ENCODE results near the gene HIGD2A. TPM values are rescaled to one million over a fixed set of nuclear protein-coding genes. Genes with fewer than 3 reads are reported as not detected.
A peak's percentile ranks its signal among the peaks of the same experiment; 100 is the strongest.

HIGD2A gene
- total and polyA plus RNA-seq, 2 of the 13 experiments (the other 11 are each of a cell fraction or from before 2014, with no cell fraction given) = 89.2 to 146 TPM

DNA sequence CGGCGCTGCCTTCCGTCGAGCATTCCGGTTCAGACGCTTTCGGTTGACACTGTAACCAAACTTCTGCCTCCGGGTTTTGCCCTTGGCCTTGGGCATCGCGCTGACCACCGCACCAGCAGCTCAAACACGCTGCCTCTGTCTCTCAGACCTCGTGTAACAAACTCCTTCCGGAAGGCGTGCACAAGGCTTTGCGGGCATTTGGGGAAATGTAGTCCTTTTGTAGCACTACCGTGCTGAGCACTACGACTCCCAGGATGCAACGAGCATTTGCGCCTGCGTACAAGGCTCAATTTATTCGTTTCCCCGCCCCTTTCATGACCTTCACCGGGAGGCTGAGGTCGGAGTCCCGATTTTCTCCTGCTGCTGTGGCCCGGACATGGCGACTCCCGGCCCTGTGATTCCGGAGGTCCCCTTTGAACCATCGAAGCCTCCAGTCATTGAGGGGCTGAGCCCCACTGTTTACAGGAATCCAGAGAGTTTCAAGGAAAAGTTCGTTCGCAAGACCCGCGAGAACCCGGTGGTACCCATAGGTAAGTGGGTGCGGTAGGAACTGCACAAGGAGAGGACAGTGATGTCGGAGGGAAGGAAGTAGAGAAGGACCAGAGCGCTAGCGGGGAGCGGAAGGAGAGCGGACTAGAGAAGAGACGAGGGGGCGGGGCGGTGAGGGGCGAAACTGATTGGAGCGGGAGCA is at the start of gene HIGD2A, which contains the start of gene NOP16 (continued):
- TF ChIP-seq ZNF225 (CRISPR knock-in tag; IDR thresholded peaks at IDR 0.05) (0 out of 2 replicates have a peak, but pooled peaks have one; percentile 25), ZNF362 (CRISPR knock-in tag; IDR thresholded peaks at IDR 0.05; ENCODE audit: borderline replicate concordance) (peak; percentile 7; the same call in 1 of the 2 replicates), FOXK2 (IDR thresholded peaks at IDR 0.05) (peak; percentile 11; the same call in 1 of the 2 replicates), HDAC6 (IDR thresholded peaks at IDR 0.05; ENCODE audit: low read depth, low read length) (no peak), THYN1 (CRISPR knock-in tag; IDR thresholded peaks at IDR 0.05; ENCODE audit: borderline replicate concordance, low read depth) (0 out of 2 replicates have a peak, but pooled peaks have one; percentile 49), MATR3 (CRISPR knock-in tag; IDR thresholded peaks at IDR 0.05) (no peak), NONO (IDR thresholded peaks at IDR 0.05) (no peak), NONO (CRISPR knock-in tag; conservative IDR thresholded peaks at IDR 0.05) (peak; percentile 97), ZNF335 (CRISPR knock-in tag; IDR thresholded peaks at IDR 0.05) (peak; percentile 65; the same call in 1 of the 2 replicates), ETV5 (CRISPR knock-in tag; IDR thresholded peaks at IDR 0.05; ENCODE audit: borderline replicate concordance) (peak; percentile 65), ZNF101 (CRISPR knock-in tag; IDR thresholded peaks at IDR 0.05; ENCODE audit: borderline replicate concordance, low read depth) (0 out of 2 replicates have a peak, but pooled peaks have one; percentile 26), ZBTB40 (IDR thresholded peaks at IDR 0.05) (peak; percentile 94), ZBTB40 (CRISPR knock-in tag; IDR thresholded peaks at IDR 0.05) (peak; percentile 83; the same call in 1 of the 2 replicates), POGK (CRISPR knock-in tag; conservative IDR thresholded peaks at IDR 0.05) (peak; percentile 61; the same call in 1 of the 2 replicates)
- TF ChIP-seq, protein P1, sequence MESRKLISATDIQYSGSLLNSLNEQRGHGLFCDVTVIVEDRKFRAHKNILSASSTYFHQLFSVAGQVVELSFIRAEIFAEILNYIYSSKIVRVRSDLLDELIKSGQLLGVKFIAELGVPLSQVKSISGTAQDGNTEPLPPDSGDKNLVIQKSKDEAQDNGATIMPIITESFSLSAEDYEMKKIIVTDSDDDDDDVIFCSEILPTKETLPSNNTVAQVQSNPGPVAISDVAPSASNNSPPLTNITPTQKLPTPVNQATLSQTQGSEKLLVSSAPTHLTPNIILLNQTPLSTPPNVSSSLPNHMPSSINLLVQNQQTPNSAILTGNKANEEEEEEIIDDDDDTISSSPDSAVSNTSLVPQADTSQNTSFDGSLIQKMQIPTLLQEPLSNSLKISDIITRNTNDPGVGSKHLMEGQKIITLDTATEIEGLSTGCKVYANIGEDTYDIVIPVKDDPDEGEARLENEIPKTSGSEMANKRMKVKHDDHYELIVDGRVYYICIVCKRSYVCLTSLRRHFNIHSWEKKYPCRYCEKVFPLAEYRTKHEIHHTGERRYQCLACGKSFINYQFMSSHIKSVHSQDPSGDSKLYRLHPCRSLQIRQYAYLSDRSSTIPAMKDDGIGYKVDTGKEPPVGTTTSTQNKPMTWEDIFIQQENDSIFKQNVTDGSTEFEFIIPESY (CRISPR knock-in tag; IDR thresholded peaks at IDR 0.05) = peak; percentile 26; the same call in 1 of the 2 replicates

All from HepG2 (cell line).